ENCODE data around the gene GUCY1B1. TPM values are rescaled to one million over a fixed set of nuclear protein-coding genes. Genes with fewer than 3 reads are reported as not detected.

The GUCY1B1 gene
- total RNA-seq, 2 experiments from 2014 or later: not detected

GRCh38 chr4:155711556-155711955 lies 47.3 kb upstream of the GUCY1B1 start:
- Histone ChIP-seq H3K27ac (ENCODE audit: low read depth, low read length, poor library complexity, severe bottlenecking) (no peak overlapping the region), H3K9me2 (ENCODE audit: insufficient read depth, low read length) (no peaks in the 10 kb centered on the region), H3K4me1 (ENCODE audit: insufficient read depth, low read length, poor library complexity, severe bottlenecking) (no peaks in the 10 kb centered on the region), H3K9me3 (ENCODE audit: low read length) (no peaks in the 10 kb centered on the region), H4K20me1 (ENCODE audit: insufficient read depth, low read length) (no peaks in the 10 kb centered on the region), H3K4me3 (ENCODE audit: low read depth, low read length, poor library complexity, severe bottlenecking) (no peak overlapping the region), H3K79me2 (ENCODE audit: insufficient read depth, low read depth, low read length) (no peaks in the 10 kb centered on the region), H3K36me3 (ENCODE audit: insufficient read depth, low read length) (no peaks in the 10 kb centered on the region), H3K4me2 (ENCODE audit: low read length) (no peak overlapping the region), H2AFZ (ENCODE audit: low read length) (no peak overlapping the region)
- intact Hi-C loops (cut with micrococcal nuclease; ENCODE audit: unreplicated experiment): no loop called here
- DNase-seq (ENCODE audit: low spot score): no peak
- POLR2A ChIA-PET: interaction anchor here (1.0 kb wide), 1 partner anchor 8 kb away, joined by 3 read pairs; no protein-coding TSS in a partner anchor
- TF ChIP-seq, protein P1, sequence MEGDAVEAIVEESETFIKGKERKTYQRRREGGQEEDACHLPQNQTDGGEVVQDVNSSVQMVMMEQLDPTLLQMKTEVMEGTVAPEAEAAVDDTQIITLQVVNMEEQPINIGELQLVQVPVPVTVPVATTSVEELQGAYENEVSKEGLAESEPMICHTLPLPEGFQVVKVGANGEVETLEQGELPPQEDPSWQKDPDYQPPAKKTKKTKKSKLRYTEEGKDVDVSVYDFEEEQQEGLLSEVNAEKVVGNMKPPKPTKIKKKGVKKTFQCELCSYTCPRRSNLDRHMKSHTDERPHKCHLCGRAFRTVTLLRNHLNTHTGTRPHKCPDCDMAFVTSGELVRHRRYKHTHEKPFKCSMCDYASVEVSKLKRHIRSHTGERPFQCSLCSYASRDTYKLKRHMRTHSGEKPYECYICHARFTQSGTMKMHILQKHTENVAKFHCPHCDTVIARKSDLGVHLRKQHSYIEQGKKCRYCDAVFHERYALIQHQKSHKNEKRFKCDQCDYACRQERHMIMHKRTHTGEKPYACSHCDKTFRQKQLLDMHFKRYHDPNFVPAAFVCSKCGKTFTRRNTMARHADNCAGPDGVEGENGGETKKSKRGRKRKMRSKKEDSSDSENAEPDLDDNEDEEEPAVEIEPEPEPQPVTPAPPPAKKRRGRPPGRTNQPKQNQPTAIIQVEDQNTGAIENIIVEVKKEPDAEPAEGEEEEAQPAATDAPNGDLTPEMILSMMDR (conservative IDR thresholded peaks at IDR 0.05; ENCODE audit: low read length): no peak
- CTCF ChIA-PET (ENCODE audit: unreplicated experiment): no interaction called here
- no TSS peak for BruUV-seq (replicated peaks)

DNA sequence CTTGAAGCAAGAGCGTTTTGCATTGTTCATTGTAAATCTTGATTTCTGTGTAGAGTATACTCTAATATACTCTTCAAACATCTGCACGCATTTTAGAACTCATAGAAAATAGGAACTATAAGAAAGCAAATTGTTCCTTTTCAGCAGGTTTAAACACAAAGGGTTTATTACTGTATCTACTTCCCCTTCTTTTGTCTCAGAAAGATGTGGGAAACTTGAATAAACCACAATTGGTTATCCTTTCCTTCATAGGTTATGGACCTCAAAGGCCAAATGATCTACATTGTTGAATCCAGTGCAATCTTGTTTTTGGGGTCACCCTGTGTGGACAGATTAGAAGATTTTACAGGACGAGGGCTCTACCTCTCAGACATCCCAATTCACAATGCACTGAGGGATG lies 46.0 kb upstream of the GUCY1B1 start:
- no TSS peak for BruUV-seq (replicated peaks)
- Histone ChIP-seq H3K27ac (ENCODE audit: low read depth, low read length, poor library complexity, severe bottlenecking) (no peak overlapping the region), H4K20me1 (ENCODE audit: insufficient read depth, low read length) (no peaks in the 10 kb centered on the region), H3K79me2 (ENCODE audit: insufficient read depth, low read depth, low read length) (no peaks in the 10 kb centered on the region), H3K4me3 (ENCODE audit: low read depth, low read length, poor library complexity, severe bottlenecking) (no peak overlapping the region), H2AFZ (ENCODE audit: low read length) (no peak overlapping the region), H3K36me3 (ENCODE audit: insufficient read depth, low read length) (no peaks in the 10 kb centered on the region), H3K9me3 (ENCODE audit: low read length) (no peaks in the 10 kb centered on the region), H3K4me1 (ENCODE audit: insufficient read depth, low read length, poor library complexity, severe bottlenecking) (no peaks in the 10 kb centered on the region), H3K4me2 (ENCODE audit: low read length) (no peak overlapping the region), H3K9me2 (ENCODE audit: insufficient read depth, low read length) (no peaks in the 10 kb centered on the region)
- no peak for TF ChIP-seq EZH2phosphoT487 (IDR thresholded peaks at IDR 0.05; ENCODE audit: borderline replicate concordance, low read depth, low read length)
- TF ChIP-seq, protein P1 (conservative IDR thresholded peaks at IDR 0.05; ENCODE audit: low read length): no peak
- intact Hi-C loops (cut with micrococcal nuclease; ENCODE audit: unreplicated experiment): no loop called here
- CTCF ChIA-PET (ENCODE audit: unreplicated experiment): no interaction called here
- DNase-seq (ENCODE audit: low spot score): no peak
- POLR2A ChIA-PET: interaction anchor here (1.5 kb wide), 1 partner anchor 10 kb away, joined by 3 read pairs; no protein-coding TSS in a partner anchor

GRCh38 chr4:155713911-155714310 lies 44.9 kb upstream of the GUCY1B1 start:
- Histone ChIP-seq H3K36me3 (ENCODE audit: insufficient read depth, low read length) (no peaks in the 10 kb centered on the region), H3K9me3 (ENCODE audit: low read length) (no peaks in the 10 kb centered on the region), H3K4me1 (ENCODE audit: insufficient read depth, low read length, poor library complexity, severe bottlenecking) (no peaks in the 10 kb centered on the region), H3K79me2 (ENCODE audit: insufficient read depth, low read depth, low read length) (no peaks in the 10 kb centered on the region), H3K4me2 (ENCODE audit: low read length) (no peak overlapping the region), H4K20me1 (ENCODE audit: insufficient read depth, low read length) (no peaks in the 10 kb centered on the region), H3K4me3 (ENCODE audit: low read depth, low read length, poor library complexity, severe bottlenecking) (no peak overlapping the region), H3K9me2 (ENCODE audit: insufficient read depth, low read length) (no peaks in the 10 kb centered on the region), H3K27ac (ENCODE audit: low read depth, low read length, poor library complexity, severe bottlenecking) (no peak overlapping the region), H2AFZ (ENCODE audit: low read length) (no peak overlapping the region)
- TF ChIP-seq EZH2phosphoT487 (IDR thresholded peaks at IDR 0.05; ENCODE audit: borderline replicate concordance, low read depth, low read length): no peak
- TF ChIP-seq, protein P1 (conservative IDR thresholded peaks at IDR 0.05; ENCODE audit: low read length): no peak
- no peak for DNase-seq (ENCODE audit: low spot score)
- POLR2A ChIA-PET: interaction anchor here (1.5 kb wide), 1 partner anchor 9 kb away, joined by 3 read pairs; no protein-coding TSS in a partner anchor
- intact Hi-C loops (cut with micrococcal nuclease; ENCODE audit: unreplicated experiment): no loop called here
- BruUV-seq (replicated peaks): no TSS peak
- CTCF ChIA-PET (ENCODE audit: unreplicated experiment): no interaction called here

Data from OCI-LY7 (cell line).